CD4-positive, alpha-beta memory T cell (primary cell): ENCODE results near the gene PLCG1. TPM values are rescaled to one million over a fixed set of nuclear protein-coding genes. Genes with fewer than 3 reads are reported as not detected.

Experiments
- CTCF ChIA-PET: fragments of 350-600 bp; sonication (Branson Sonifier 250); formaldehyde crosslinking; loops from one replicate; lab custom pipeline; 2021; ENCODE audit warnings: inconsistent platforms; ENCODE audit not compliant: partially characterized antibody; lab: Charles Lee
- POLR2A ChIA-PET: fragments of 350-600 bp; sonication (Branson Sonifier 250); formaldehyde crosslinking; loops from one replicate; lab custom pipeline; 2021; ENCODE audit not compliant: partially characterized antibody; lab: Charles Lee
- DNase-seq, 5 donors: peaks; one replicate each; pipeline versions ENCODE4 v3.0.0 to v3.0.0-alpha.2; 2020 to 2022; ENCODE audit warnings: mixed read lengths in 1 of 5
- H3K27ac ChIP-seq: one replicate; pipeline ENCODE4 v1.7.0; 2013; ENCODE audit warnings: low read depth, low read length
- H3K27me3 ChIP-seq: 2 replicates; pipeline ENCODE4 v1.7.0; 2013; ENCODE audit warnings: mild to moderate bottlenecking, low read length, moderate library complexity; ENCODE audit not compliant: insufficient read depth
- H3K36me3 ChIP-seq: 2 replicates; pipeline ENCODE4 v1.7.0; 2013; ENCODE audit warnings: mild to moderate bottlenecking, low read length, moderate library complexity; ENCODE audit not compliant: insufficient read depth
- H3K4me1 ChIP-seq: 2 replicates; pipeline ENCODE4 v1.7.0; 2013; ENCODE audit warnings: mild to moderate bottlenecking, low read length, moderate library complexity; ENCODE audit not compliant: insufficient read depth
- H3K4me3 ChIP-seq, 2 donors: one replicate each; pipeline ENCODE4 v1.7.0; 2013; ENCODE audit warnings: low read length in 2 of 2, mild to moderate bottlenecking in 1 of 2
- H3K9me3 ChIP-seq, 2 donors: one replicate each; pipeline ENCODE4 v1.7.0; 2013; ENCODE audit warnings: low read length in 2 of 2, control low read depth in 1 of 2; ENCODE audit not compliant: control insufficient read depth in 1 of 2
- H3K27ac Mint-ChIP-seq, 7 donors: one replicate each; pipeline ENCODE4 v1.8.0; 2020 to 2021; ENCODE audit warnings: mixed read lengths in 7 of 7, mild to moderate bottlenecking in 6 of 7, inconsistent platforms in 3 of 7, moderate library complexity in 3 of 7
- H3K27me3 Mint-ChIP-seq, 2 donors: one replicate each; pipeline ENCODE4 v1.8.0; 2020 to 2021; ENCODE audit warnings: mixed read lengths in 2 of 2
- H3K36me3 Mint-ChIP-seq, 2 donors: one replicate each; pipeline ENCODE4 v1.8.0; 2020 to 2021; ENCODE audit warnings: mixed read lengths in 2 of 2, inconsistent platforms in 1 of 2, mild to moderate bottlenecking in 1 of 2
- H3K4me1 Mint-ChIP-seq, 4 donors: one replicate each; pipeline ENCODE4 v1.8.0; 2020 to 2021; ENCODE audit warnings: mixed read lengths in 4 of 4, mild to moderate bottlenecking in 1 of 4
- H3K4me3 Mint-ChIP-seq, 8 donors: one replicate each; pipeline ENCODE4 v1.8.0; 2020 to 2021; ENCODE audit warnings: mixed read lengths in 8 of 8, mild to moderate bottlenecking in 7 of 8, moderate library complexity in 6 of 8, inconsistent platforms in 3 of 8
- H3K9me3 Mint-ChIP-seq, 8 donors: one replicate each; pipeline ENCODE4 v1.8.0; 2020 to 2021; ENCODE audit warnings: mixed read lengths in 8 of 8, mild to moderate bottlenecking in 5 of 8, inconsistent platforms in 3 of 8, moderate library complexity in 1 of 8
- intact Hi-C: fragments of 100-400 bp; cut with micrococcal nuclease; formaldehyde crosslinking; loops from one replicate; pipeline ENCODE4 v1.15.1; 2023
- microRNA-seq: library from miRNA; unstranded; fragments of <30 nt; microRNA quantifications from one replicate; pipeline ENCODE4 v1.2.0, GENCODE V29; 2021; ENCODE audit warnings: borderline replicate concordance, borderline number of aligned reads, borderline microRNAs expressed, mixed read lengths
- polyA plus RNA-seq, 2 donors: library from polyadenylated mRNA; unstranded; fragments of 300-500 nt; fragmentation: Illumina TruSeq; gene quantifications; one replicate each; pipeline ENCODE4 v1.2.3, GENCODE V29; 2021
- total RNA-seq, 2 experiments: library from RNA; stranded (reverse); gene quantifications; one replicate each; pipeline ENCODE4 v1.2.3, GENCODE V29; 2021

The PLCG1 gene
- total and polyA plus RNA-seq, 4 experiments from 2014 or later: 22.8 to 320 (median 194) TPM

DNA sequence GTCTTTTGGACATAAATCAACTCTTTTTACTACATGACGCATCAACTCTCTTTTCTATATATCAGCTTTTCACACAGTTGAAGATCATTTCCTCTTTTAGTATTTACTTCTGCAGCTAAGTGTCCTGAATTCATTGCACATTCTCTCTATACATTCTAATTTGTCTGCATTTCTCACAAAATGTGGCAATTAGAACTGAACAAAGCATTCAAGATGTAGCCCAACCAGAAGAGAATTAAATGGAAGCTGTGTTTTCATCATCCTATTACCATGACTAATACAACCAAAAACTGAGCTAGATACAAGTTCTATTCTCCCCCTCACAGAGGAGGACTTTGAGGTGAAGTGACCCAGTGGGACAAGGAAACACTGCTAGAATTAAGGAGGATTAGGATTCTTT is 86.9 kb downstream of the PLCG1 start:
- Mint-ChIP-seq H3K36me3 (no peaks in the 10 kb centered on the region), H3K27me3 (no peaks in the 10 kb centered on the region), H3K4me1 (peaks cover 0 to 2% (median 0%) of the 10 kb centered on the region in 4 donors), H3K27ac (no peak overlapping the region), H3K4me3 (no peak overlapping the region), H3K9me3 (no peaks in the 10 kb centered on the region)
- Histone ChIP-seq H3K27me3 (no peaks in the 10 kb centered on the region), H3K27ac (no peak overlapping the region), H3K4me1 (no peaks in the 10 kb centered on the region), H3K9me3 (no peaks in the 10 kb centered on the region), H3K36me3 (no peaks in the 10 kb centered on the region), H3K4me3 (no peak overlapping the region)
- CTCF ChIA-PET: interaction anchor here (0.9 to 5.1 kb wide), 7 partner anchors 9 to 255 kb away, joined by 3 to 42 read pairs (median 4); no protein-coding TSS in a partner anchor
- intact Hi-C loops: no loop called here
- POLR2A ChIA-PET: interaction anchor here (1.1 to 1.6 kb wide), 2 partner anchors 66 to 87 kb away, joined by 3 read pairs; partner anchors contain the start of gene PLCG1
- DNase-seq: no peak

DNA sequence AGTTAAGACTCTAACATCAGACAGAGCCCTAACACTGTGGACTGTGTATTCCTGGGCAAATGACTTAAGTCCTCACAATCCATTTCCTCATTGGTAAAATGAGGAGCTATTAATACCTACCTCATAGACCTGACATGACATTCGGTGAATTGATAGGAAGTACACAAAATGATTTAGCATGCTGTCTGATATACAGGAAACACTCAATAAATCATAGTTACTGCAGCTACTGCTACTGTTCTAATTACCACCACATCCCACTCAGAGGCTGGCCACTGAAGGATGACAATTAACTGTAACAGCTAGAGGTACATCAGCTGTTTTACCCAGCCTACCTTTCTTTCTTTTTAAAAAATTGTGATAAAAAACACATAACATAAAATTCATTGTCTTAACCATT is 87.7 kb downstream of the PLCG1 start:
- Mint-ChIP-seq H3K9me3 (no peaks in the 10 kb centered on the region), H3K36me3 (no peaks in the 10 kb centered on the region), H3K4me3 (no peak overlapping the region), H3K4me1 (peaks cover 0 to 2% (median 0%) of the 10 kb centered on the region in 4 donors), H3K27ac (no peak overlapping the region), H3K27me3 (no peaks in the 10 kb centered on the region)
- Histone ChIP-seq H3K4me1 (no peaks in the 10 kb centered on the region), H3K4me3 (no peak overlapping the region), H3K27me3 (no peaks in the 10 kb centered on the region), H3K36me3 (no peaks in the 10 kb centered on the region), H3K27ac (no peak overlapping the region), H3K9me3 (no peaks in the 10 kb centered on the region)
- ChIA-PET CTCF (interaction anchor here (1.0 to 5.1 kb wide), 6 partner anchors 8 to 256 kb away, joined by 3 to 42 read pairs (median 6); no protein-coding TSS in a partner anchor), POLR2A (interaction anchor here (1.1 to 1.6 kb wide), 2 partner anchors 67 to 87 kb away, joined by 3 read pairs; partner anchors contain the start of gene PLCG1)
- intact Hi-C loops: no loop called here
- DNase-seq: no peak

DNA sequence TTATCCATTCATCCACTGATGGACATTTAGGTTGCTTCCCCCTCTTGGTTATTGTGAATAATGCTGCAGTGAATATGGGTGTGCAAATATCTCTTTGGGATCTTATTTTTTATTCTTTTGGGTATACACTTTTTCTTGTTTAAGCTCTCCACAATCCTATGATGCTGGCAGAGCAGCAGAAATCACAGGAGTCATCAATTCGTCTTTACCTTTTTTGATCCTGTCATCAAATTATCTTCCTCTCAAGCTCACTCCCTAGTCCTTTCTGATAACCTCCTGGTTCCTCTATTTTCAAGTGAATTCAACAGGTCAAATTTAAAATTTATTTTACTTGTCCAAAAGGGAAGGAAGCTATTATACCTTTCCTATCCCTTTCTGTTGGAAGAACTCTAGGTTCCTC is 89.1 kb downstream of the PLCG1 start:
- H3K36me3 Mint-ChIP-seq: no peaks in the 10 kb centered on the region
- Histone ChIP-seq H3K9me3 (no peaks in the 10 kb centered on the region), H3K36me3 (no peaks in the 10 kb centered on the region), H3K27ac (no peak overlapping the region), H3K4me3 (no peak overlapping the region), H3K4me1 (no peaks in the 10 kb centered on the region), H3K27me3 (no peaks in the 10 kb centered on the region)
- H3K4me1 Mint-ChIP-seq: peaks cover 2 to 6% (median 3%) of the 10 kb centered on the region in 4 donors
- POLR2A ChIA-PET: interaction anchor here (1.1 kb wide), 1 partner anchor 69 kb away, joined by 3 read pairs; no protein-coding TSS in a partner anchor
- intact Hi-C loops: no loop called here
- H3K27me3 Mint-ChIP-seq: no peaks in the 10 kb centered on the region
- H3K9me3 Mint-ChIP-seq: no peaks in the 10 kb centered on the region
- H3K4me3 Mint-ChIP-seq: no peak overlapping the region
- CTCF ChIA-PET: interaction anchor here (1.1 to 5.1 kb wide), 2 partner anchors 54 to 92 kb away, joined by 3 to 42 read pairs; no protein-coding TSS in a partner anchor
- H3K27ac Mint-ChIP-seq: no peak overlapping the region
- DNase-seq: no peak

Small RNA genes lying within 50 kb of the gene (microRNA-seq; reads per million reads assigned to microRNA genes)
- gene MIR6871: not detected

Other genes with a start within 250 kb of the PLCG1 start
- 10 to 100 TPM; 44.4 to 47.5 TPM for gene TOP1, start 108.7 kb upstream of the PLCG1 start, total RNA-seq
- gene TOP1, start 108.7 kb upstream of the PLCG1 start, polyA plus RNA-seq: 10 to 100 TPM in 1 of 2 donors, 1 to 10 TPM in 1; 3.8 to 15.5 TPM
- gene ZHX3, start 180.2 kb downstream of the PLCG1 start, total RNA-seq: 1 to 10 TPM; 5.2 to 6.3 TPM
- 1 to 10 TPM; 2.4 to 5.7 TPM for gene ZHX3, start 180.2 kb downstream of the PLCG1 start, polyA plus RNA-seq
- under 1 TPM; 0.11 to 0.17 TPM for gene LPIN3, start 203.3 kb downstream of the PLCG1 start, total RNA-seq
- gene LPIN3, start 203.3 kb downstream of the PLCG1 start, polyA plus RNA-seq: not detected
- not detected for gene EMILIN3, start 229.3 kb downstream of the PLCG1 start, total RNA-seq
- not detected for gene EMILIN3, start 229.3 kb downstream of the PLCG1 start, polyA plus RNA-seq